Measurements from ENCODE around the gene LINGO1. TPM values are rescaled to one million over a fixed set of nuclear protein-coding genes. Genes with fewer than 3 reads are reported as not detected.

Gene LINGO1
- total RNA-seq, 2 experiments from 2014 or later, result not detected

GRCh38 chr15:77629070-77630030 lies 3.4 kb downstream of the LINGO1 start:
- Mint-ChIP-seq H3K9me3 (no peaks in the 10 kb centered on the region), H3K4me1 (ENCODE audit: low read depth) (peaks cover 9% of the 10 kb centered on the region), H3K27me3 (peaks cover 29% of the 10 kb centered on the region), H3K4me3 (no peak overlapping the region), H3K27ac (no peak overlapping the region), H3K36me3 (ENCODE audit: low read depth) (no peaks in the 10 kb centered on the region)
- CTCF ChIA-PET, result interaction anchor here (1.6 kb wide), 1 partner anchor 12 kb away, joined by 4 read pairs; no protein-coding TSS in a partner anchor
- DNase-seq, result no peak
- TF ChIP-seq CTCF (IDR thresholded peaks at IDR 0.05), result no peak
- intact Hi-C loops (cut with micrococcal nuclease), result loop anchor here (10.0 kb wide), 1 partner anchor 185 kb away; no protein-coding TSS in a partner anchor
- POLR2A ChIA-PET, result no interaction called here
- ATAC-seq, result no peak

GRCh38 chr15:77628010-77628409 lies 4.7 kb downstream of the LINGO1 start:
- TF ChIP-seq CTCF (IDR thresholded peaks at IDR 0.05), result no peak
- Mint-ChIP-seq H3K9me3 (no peaks in the 10 kb centered on the region), H3K36me3 (ENCODE audit: low read depth) (no peaks in the 10 kb centered on the region), H3K4me1 (ENCODE audit: low read depth) (no peaks in the 10 kb centered on the region), H3K4me3 (no peak overlapping the region), H3K27me3 (peaks cover 18% of the 10 kb centered on the region), H3K27ac (no peak overlapping the region)
- ChIA-PET POLR2A (interaction anchor here (0.6 to 1.1 kb wide), 2 partner anchors 33 to 448 kb away, joined by 3 read pairs; no protein-coding TSS in a partner anchor), CTCF (interaction anchor here (1.0 kb wide), 1 partner anchor 376 kb away, joined by 3 read pairs; no protein-coding TSS in a partner anchor)
- intact Hi-C loops (cut with micrococcal nuclease), result no loop called here
- no peak for DNase-seq
- no peak for ATAC-seq

GRCh38 chr15:77627581-77627980 lies 5.1 kb downstream of the LINGO1 start:
- H3K36me3 Mint-ChIP-seq (ENCODE audit: low read depth), result no peaks in the 10 kb centered on the region
- peaks cover 18% of the 10 kb centered on the region for H3K27me3 Mint-ChIP-seq
- CTCF ChIA-PET, result interaction anchor here (1.0 to 1.1 kb wide), 2 partner anchors 7 to 377 kb away, joined by 3 read pairs; no protein-coding TSS in a partner anchor
- H3K4me3 Mint-ChIP-seq, result no peak overlapping the region
- intact Hi-C loops (cut with micrococcal nuclease), result no loop called here
- H3K4me1 Mint-ChIP-seq (ENCODE audit: low read depth), result no peaks in the 10 kb centered on the region
- DNase-seq (no peak), ATAC-seq (no peak)
- TF ChIP-seq CTCF (IDR thresholded peaks at IDR 0.05), result no peak
- H3K9me3 Mint-ChIP-seq, result no peaks in the 10 kb centered on the region
- POLR2A ChIA-PET, result interaction anchor here (1.1 kb wide), 1 partner anchor 33 kb away, joined by 3 read pairs; no protein-coding TSS in a partner anchor
- H3K27ac Mint-ChIP-seq, result no peak overlapping the region

- Mint-ChIP-seq H3K36me3 (ENCODE audit: low read depth) (no peaks in the 10 kb centered on the region), H3K27me3 (peaks cover 18% of the 10 kb centered on the region), H3K9me3 (no peaks in the 10 kb centered on the region), H3K27ac (no peak overlapping the region), H3K4me1 (ENCODE audit: low read depth) (no peaks in the 10 kb centered on the region), H3K4me3 (no peak overlapping the region)
- CTCF ChIA-PET, result interaction anchor here (1.1 kb wide), 1 partner anchor 8 kb away, joined by 3 read pairs; no protein-coding TSS in a partner anchor
- DNase-seq, result no peak
- POLR2A ChIA-PET, result no interaction called here
- no peak for TF ChIP-seq CTCF (IDR thresholded peaks at IDR 0.05)
- intact Hi-C loops (cut with micrococcal nuclease), result no loop called here
- ATAC-seq, result no peak
Observed at GRCh38 chr15:77627067-77627466, 5.6 kb downstream of the LINGO1 start.

GRCh38 chr15:77626002-77626401 lies 6.7 kb downstream of the LINGO1 start:
- ChIA-PET CTCF (interaction anchor here (0.9 kb wide), 1 partner anchor 82 kb away, joined by 3 read pairs; no protein-coding TSS in a partner anchor), POLR2A (interaction anchor here (0.6 kb wide), 1 partner anchor 276 kb away, joined by 3 read pairs; no protein-coding TSS in a partner anchor)
- DNase-seq, result no peak
- Mint-ChIP-seq H3K4me3 (no peak overlapping the region), H3K36me3 (ENCODE audit: low read depth) (no peaks in the 10 kb centered on the region), H3K9me3 (no peaks in the 10 kb centered on the region), H3K27ac (no peak overlapping the region), H3K27me3 (peaks cover 14% of the 10 kb centered on the region), H3K4me1 (ENCODE audit: low read depth) (no peaks in the 10 kb centered on the region)
- TF ChIP-seq CTCF (IDR thresholded peaks at IDR 0.05), result no peak
- ATAC-seq, result no peak
- intact Hi-C loops (cut with micrococcal nuclease), result no loop called here

All from activated CD8-positive, alpha-beta T cell treated with anti-CD3 and anti-CD28 coated beads for 36 hours (primary cell).